ENCODE data around the gene ALKBH5. TPM values are rescaled to one million over a fixed set of nuclear protein-coding genes. Genes with fewer than 3 reads are reported as not detected.

The ALKBH5 gene
- total RNA-seq, 1 experiment from 2014 or later = 97.8 TPM

- intact Hi-C loops (cut with micrococcal nuclease) = no loop called here
- ChIA-PET CTCF (interaction anchor here (1.5 to 2.1 kb wide), 3 partner anchors 24 to 36 kb away, joined by 3 to 7 read pairs (median 6); no protein-coding TSS in a partner anchor), POLR2A (interaction anchor here (1.0 to 1.3 kb wide), 3 partner anchors 12 to 346 kb away, joined by 3 read pairs; no protein-coding TSS in a partner anchor), RAD21 (ENCODE audit: low non-redundant PET in 1 of 2, low total read pairs in 2 of 2, uncharacterized antibody in 2 of 2, unreplicated experiment in 2 of 2) (no interaction called here)
- peaks cover 18 to 39% of the 10 kb centered on the region in 2 experiments for H3K4me1 ChIP-seq (ENCODE audit: control insufficient read depth in 1 of 2, insufficient read depth in 2 of 2, low read length in 2 of 2)
- H3K79me2 ChIP-seq (ENCODE audit: insufficient read depth, low read length) = peaks cover 33% of the 10 kb centered on the region
- BruUV-seq (replicated peaks) = TSS peak; percentile 90
- H3K9ac ChIP-seq (ENCODE audit: low read length) = peak overlapping the region; percentile 87
- H3K27me3 ChIP-seq (ENCODE audit: insufficient read depth, low read length) = no peaks in the 10 kb centered on the region
- DNase-seq (ENCODE audit: low read depth, low spot score) = no peak
- H3K27ac ChIP-seq (ENCODE audit: low read depth, low read length) = peak overlapping the region; percentile 99
- H4K20me1 ChIP-seq (ENCODE audit: insufficient read depth) = no peaks in the 10 kb centered on the region
- peak overlapping the region; percentile 94 for H3K4me2 ChIP-seq (ENCODE audit: low read length)
- H3K36me3 ChIP-seq (ENCODE audit: control insufficient read depth in 1 of 2, insufficient read depth in 2 of 2, low read length in 2 of 2) = peaks cover 6 to 9% of the 10 kb centered on the region in 2 experiments; a peak in 2 of 4 replicates
- H3K9me3 ChIP-seq (ENCODE audit: control insufficient read depth in 1 of 2, insufficient read depth in 1 of 2, low read depth in 1 of 2, low read length in 2 of 2) = no peaks in the 10 kb centered on the region
- peak overlapping the region; percentile 79 for H2AFZ ChIP-seq (ENCODE audit: low read depth, low read length, poor library complexity, severe bottlenecking)
- H3K9me2 ChIP-seq (ENCODE audit: insufficient read depth) = no peaks in the 10 kb centered on the region
- peak; percentile 3 for ATAC-seq
- H3K4me3 ChIP-seq (replicated peaks in 1 of 2; ENCODE audit: low read depth in 1 of 2, low read length in 2 of 2) = peak overlapping the region; percentile 79 to 80
- TF ChIP-seq CBX3 (IDR thresholded peaks at IDR 0.05; ENCODE audit: low read depth) = no peak
- no peak for TF ChIP-seq ATF3 (IDR thresholded peaks at IDR 0.05)
- TF ChIP-seq ZNF274 (IDR thresholded peaks at IDR 0.05; ENCODE audit: low read depth, low read length) = no peak
- TF ChIP-seq ZFX (IDR thresholded peaks at IDR 0.05) = no peak
- no peak for TF ChIP-seq SP1 (IDR thresholded peaks at IDR 0.05; ENCODE audit: low read depth)
- no peak for TF ChIP-seq MAX (IDR thresholded peaks at IDR 0.05)
- no peak for TF ChIP-seq EZH2 (IDR thresholded peaks at IDR 0.05)
- no peak for TF ChIP-seq EZH2phosphoT487 (IDR thresholded peaks at IDR 0.05; ENCODE audit: borderline replicate concordance)
- TF ChIP-seq REST (IDR thresholded peaks at IDR 0.05; ENCODE audit: low read depth) = no peak
- TF ChIP-seq POLR2A (IDR thresholded peaks at IDR 0.05; ENCODE audit: borderline replicate concordance, extremely low read depth, insufficient read depth, insufficient read length) = no peak
- TF ChIP-seq SRF (IDR thresholded peaks at IDR 0.05; ENCODE audit: low read depth) = no peak
- TF ChIP-seq POLR2AphosphoS5 (IDR thresholded peaks at IDR 0.05; ENCODE audit: low read depth, low read length) = no peak
- TF ChIP-seq TCF7L2 (IDR thresholded peaks at IDR 0.05; ENCODE audit: borderline replicate concordance, extremely low read depth, insufficient read depth, insufficient read length) = no peak
- no peak for TF ChIP-seq ELF1 (IDR thresholded peaks at IDR 0.05; ENCODE audit: borderline replicate concordance, low read depth)
- TF ChIP-seq ZBTB33 (IDR thresholded peaks at IDR 0.05; ENCODE audit: extremely low read depth, insufficient replicate concordance, low read length) = no peak
- TF ChIP-seq JUND (IDR thresholded peaks at IDR 0.05) = no peak
- no peak for TF ChIP-seq CEBPB (IDR thresholded peaks at IDR 0.05; ENCODE audit: low read depth)
- TF ChIP-seq FOSL1 (IDR thresholded peaks at IDR 0.05; ENCODE audit: low read depth) = no peak
- no peak for TF ChIP-seq YY1 (IDR thresholded peaks at IDR 0.05; ENCODE audit: extremely low read depth, insufficient replicate concordance, low read depth, low read length)
These were observed 1.3 kb upstream of the ALKBH5 start for GRCh38 chr17:18182110-18182977.
